WI38 (cell line): ENCODE results near the gene COL20A1.
A peak's percentile ranks its signal among the peaks of the same experiment; 100 is the strongest.
"Not testable (repeated sequence)": the region's sequence is repeated elsewhere in the genome, so short reads cannot be mapped to it uniquely, and the experiment has no call there.

Experiments used
- H3K4me3 ChIP-seq: 2 replicates; pipeline ENCODE4 v1.5.1; 2011; ENCODE audit warnings: low read depth, mild to moderate bottlenecking, control low read depth, low read length
- TF ChIP-seq, protein P1 (sequence below): IDR thresholded peaks from 2 replicates; pipeline ENCODE4 v1.5.1; 2012; ENCODE audit warnings: low read depth, mild to moderate bottlenecking, control low read depth, low read length

The COL20A1 gene

DNA sequence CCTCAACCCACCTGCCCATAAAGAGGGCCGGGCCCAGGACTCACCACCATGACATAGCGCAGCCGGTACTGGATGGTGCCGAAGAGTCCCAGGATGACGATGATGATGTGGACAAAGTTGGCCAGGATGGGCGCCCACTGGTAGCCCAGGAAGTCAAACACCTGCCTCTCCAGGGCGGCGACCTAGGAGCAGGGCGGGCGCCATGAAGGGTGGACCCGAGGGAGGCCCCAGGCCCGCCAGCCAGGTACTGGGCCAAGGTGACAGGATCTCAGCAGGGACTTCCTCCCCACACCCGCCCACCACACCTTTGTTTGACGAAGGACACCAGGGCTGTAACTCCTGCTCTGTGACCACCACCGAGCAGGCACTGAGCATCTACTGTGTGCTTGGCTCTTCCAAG lies 43.1 kb upstream of the COL20A1 start:
- TF ChIP-seq, protein P1, sequence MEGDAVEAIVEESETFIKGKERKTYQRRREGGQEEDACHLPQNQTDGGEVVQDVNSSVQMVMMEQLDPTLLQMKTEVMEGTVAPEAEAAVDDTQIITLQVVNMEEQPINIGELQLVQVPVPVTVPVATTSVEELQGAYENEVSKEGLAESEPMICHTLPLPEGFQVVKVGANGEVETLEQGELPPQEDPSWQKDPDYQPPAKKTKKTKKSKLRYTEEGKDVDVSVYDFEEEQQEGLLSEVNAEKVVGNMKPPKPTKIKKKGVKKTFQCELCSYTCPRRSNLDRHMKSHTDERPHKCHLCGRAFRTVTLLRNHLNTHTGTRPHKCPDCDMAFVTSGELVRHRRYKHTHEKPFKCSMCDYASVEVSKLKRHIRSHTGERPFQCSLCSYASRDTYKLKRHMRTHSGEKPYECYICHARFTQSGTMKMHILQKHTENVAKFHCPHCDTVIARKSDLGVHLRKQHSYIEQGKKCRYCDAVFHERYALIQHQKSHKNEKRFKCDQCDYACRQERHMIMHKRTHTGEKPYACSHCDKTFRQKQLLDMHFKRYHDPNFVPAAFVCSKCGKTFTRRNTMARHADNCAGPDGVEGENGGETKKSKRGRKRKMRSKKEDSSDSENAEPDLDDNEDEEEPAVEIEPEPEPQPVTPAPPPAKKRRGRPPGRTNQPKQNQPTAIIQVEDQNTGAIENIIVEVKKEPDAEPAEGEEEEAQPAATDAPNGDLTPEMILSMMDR: no peak
- H3K4me3 ChIP-seq: no peak overlapping the region

DNA sequence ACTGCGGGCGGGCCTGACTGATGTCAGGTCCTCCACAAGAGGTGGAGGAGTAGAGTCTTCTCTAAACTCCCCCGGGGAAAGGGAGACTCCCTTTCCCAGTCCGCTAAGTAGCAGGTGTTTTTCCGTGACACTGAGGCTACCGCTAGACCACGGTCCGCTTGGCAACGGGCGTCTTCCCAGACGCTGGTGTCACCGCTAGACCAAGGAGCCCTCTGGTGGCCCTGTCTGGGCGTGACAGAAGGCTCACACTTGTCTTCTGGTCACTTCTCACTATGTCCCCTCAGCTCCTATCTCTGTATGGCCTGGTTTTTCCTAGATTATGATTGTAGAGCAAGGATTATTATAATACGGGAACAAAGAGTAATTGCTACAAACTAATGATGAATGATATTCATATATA lies 41.6 kb upstream of the COL20A1 start:
- not testable (repeated sequence) for H3K4me3 ChIP-seq

DNA sequence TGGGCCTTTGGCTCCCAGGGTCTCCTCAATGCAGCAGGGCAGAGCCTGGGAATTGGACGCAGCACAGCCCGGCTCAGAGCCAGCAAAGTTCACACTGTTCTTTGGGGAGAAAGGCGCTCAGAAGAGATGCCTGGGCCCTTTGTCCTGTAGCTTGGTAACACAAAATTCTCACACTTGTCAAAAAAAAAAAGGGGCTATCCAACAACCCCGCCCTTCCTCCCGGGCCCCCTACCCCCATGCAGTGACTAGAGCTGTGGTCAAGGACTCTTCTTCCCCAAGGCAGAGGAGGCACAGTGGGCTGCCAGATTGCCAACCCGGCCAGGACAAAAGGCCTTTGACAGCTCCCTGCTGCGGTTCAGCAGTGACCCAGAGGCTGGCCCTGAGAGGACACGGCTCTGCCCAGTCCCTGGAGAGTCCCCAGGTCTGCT lies 40.7 kb upstream of the COL20A1 start:
- TF ChIP-seq, protein P1: no peak
- H3K4me3 ChIP-seq: no peak overlapping the region

More for the DNA sequence above, 41.6 kb upstream of the COL20A1 start:
- TF ChIP-seq, protein P1: peak; percentile 27; the same call in 1 of the 2 replicates

DNA sequence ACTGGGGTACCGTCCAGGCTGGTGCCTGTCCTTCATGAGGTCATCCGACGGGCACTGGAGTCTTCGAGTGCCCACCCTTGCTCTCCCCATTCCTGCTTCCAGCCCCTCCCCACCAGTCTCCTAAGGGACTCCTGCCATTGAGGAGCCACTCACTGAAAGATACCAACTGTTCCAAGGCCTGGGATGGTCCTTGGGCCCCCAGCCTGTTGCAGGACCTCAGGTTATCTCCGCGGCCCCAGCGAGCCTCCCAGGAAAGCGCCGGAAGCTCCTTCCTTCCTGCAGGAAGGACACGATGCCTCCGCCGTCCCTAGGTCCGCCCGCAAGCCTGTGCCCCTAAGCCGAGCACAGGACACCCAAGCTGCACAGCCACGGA lies 39.9 kb upstream of the COL20A1 start:
- TF ChIP-seq, protein P1: no peak
- H3K4me3 ChIP-seq: no peak overlapping the region

DNA sequence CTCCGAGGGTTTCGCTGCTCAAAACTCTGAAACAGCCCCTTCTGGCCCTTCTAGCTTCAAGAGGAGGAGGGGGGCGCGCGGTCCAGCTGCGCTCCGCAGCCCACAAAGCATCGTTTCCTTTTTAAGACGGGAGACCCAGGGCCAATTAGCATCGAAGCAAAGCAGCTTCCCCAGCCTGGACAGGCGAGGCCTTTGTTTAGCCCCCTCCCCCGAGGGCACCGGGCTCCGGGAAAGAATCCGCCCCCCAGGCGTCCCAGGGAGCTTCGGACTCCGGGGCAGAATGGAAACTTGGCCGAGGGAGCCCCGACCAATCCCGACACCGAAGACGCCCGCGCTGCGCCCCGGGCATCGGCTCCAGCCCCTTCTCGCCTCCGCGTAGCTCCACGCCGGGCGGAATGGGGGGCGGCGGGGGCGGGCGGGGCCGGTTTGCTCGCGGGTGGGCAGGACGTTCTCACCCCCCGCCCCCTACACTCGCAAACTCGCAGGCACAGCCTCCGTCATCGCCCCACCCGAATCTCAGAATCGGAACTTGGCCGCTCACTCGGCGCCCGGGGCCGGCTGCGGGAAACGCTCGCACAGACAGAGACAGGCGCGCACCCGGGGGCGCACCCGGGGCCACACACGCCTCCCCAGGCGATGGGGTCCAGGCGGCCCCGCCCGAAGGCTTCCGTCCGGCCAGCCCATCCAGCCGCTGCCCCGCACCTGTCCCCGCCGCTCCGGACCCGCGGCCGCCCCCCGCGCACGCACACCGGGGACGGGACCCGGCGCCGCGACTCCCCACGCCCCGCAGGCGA lies 39.4 kb upstream of the COL20A1 start:
- no peak overlapping the region for H3K4me3 ChIP-seq
- TF ChIP-seq, protein P1: no peak

DNA sequence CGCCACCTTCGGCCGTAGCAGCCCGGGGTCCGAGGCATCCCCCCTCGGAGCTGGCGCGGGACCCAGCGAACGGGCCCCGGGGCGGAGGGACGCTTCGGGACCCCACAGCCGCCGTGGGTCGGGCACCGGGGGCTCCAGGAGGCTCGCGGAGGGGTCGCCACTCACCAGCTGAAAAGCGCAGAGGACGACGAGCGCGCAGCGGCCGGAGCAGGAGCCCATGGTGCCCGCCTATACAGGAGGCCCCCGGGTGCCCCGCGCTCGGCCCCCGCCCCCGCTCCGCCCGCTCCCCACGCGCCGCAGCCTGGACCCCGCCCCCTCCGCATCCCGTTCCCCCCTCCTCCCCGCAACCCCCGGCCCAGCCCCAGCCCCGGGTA lies 38.8 kb upstream of the COL20A1 start, which contains the start of gene NKAIN4:
NKAIN4 (minus strand) TSS at position 232 of the 374 bp plus-strand sequence; CDS start at position 219, 13 bp downstream.
- H3K4me3 ChIP-seq: no peak within 1 kb of the TSS
- TF ChIP-seq, protein P1: no peak

DNA sequence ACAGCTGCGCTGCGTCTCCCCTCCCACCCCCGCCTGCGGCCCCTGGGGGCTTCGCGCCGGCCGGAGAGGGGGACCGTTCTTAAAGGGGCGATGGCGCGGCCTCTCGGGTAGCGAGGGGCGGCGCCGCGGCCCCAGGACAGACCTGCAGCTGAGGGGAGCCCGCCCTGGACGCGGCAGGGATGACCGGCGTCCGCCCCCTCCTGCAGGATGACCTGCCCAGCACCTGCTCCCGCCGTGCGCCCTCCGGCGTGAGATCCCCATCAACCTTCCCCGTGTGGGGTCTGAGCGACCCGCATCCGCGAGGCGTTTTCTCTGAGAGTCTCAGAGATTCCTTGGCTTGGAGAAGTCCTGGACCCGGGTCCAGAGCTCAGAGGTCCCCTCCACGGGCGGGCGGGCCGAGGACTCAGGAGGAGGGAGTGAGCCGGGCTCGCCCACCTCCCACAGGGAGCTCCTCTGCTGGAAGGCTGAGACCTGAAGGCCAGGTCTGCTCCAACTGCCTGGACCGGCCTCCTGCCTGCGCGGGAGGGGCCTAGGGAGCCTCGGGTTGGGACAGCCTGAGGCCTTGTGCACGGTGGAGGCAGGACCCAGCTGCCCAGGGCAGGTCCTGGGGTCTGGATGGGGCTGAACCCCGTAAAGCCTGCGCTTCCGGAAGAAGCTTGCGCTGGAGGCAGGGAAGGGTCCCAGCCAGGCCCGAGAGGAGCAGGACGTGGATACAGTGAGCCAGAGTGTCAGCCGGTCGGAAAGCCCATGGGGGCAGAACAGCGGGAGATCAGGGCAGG lies 38.2 kb upstream of the COL20A1 start:
- H3K4me3 ChIP-seq: no peak overlapping the region
- TF ChIP-seq, protein P1: no peak
